PC-3 (cell line): ENCODE results near the gene ADTRP.

ENCODE experiments used
- CTCF ChIP-seq: fragments of 300-600 bp; sonication (generic); conservative IDR thresholded peaks from 2 replicates; pipeline ENCODE4 v1.5.1; 2017; ENCODE audit warnings: antibody characterized with exemption, low read depth, mild to moderate bottlenecking, low read length
- EZH2phosphoT487 ChIP-seq: fragments of 300-600 bp; sonication (generic); IDR thresholded peaks from 2 replicates; pipeline ENCODE4 v1.6.1; 2018; ENCODE audit warnings: mild to moderate bottlenecking, antibody characterized with exemption, low read length, borderline replicate concordance

GRCh38 chr6:11702089-11702488 is 76.5 kb downstream of the ADTRP start:
- TF ChIP-seq EZH2phosphoT487 (no peak), CTCF (no peak)
